Measurements from ENCODE around the gene GATD1.

GATD1 gene

GRCh38 chr11:726278-727220, 50.7 kb downstream of the GATD1 start:
- CTCF ChIA-PET, result interaction anchor here (0.6 to 2.1 kb wide), 5 partner anchors 22 to 65 kb away, joined by 3 to 8 read pairs (median 5); partner anchors contain the start of gene TMEM80
- POLR2A ChIA-PET, result interaction anchor here (1.0 to 2.5 kb wide), 2 partner anchors 20 to 23 kb away, joined by 3 to 11 read pairs; partner anchors contain the start of gene TALDO1
- TF ChIP-seq SUZ12 (IDR thresholded peaks at IDR 0.05), result no peak
- TF ChIP-seq ARNT (IDR thresholded peaks at IDR 0.05), result no peak
- no peak for TF ChIP-seq L3MBTL2 (conservative IDR thresholded peaks at IDR 0.05)
- TF ChIP-seq BHLHE40 (IDR thresholded peaks at IDR 0.05; ENCODE audit: borderline replicate concordance), result no peak
- TF ChIP-seq HDGF (IDR thresholded peaks at IDR 0.05; ENCODE audit: borderline replicate concordance), result no peak
- no peak for TF ChIP-seq LEF1 (IDR thresholded peaks at IDR 0.05; ENCODE audit: borderline replicate concordance)
- TF ChIP-seq NFRKB (IDR thresholded peaks at IDR 0.05), result no peak
- TF ChIP-seq ZNF384 (IDR thresholded peaks at IDR 0.05), result no peak
- TF ChIP-seq SP1 (IDR thresholded peaks at IDR 0.05), result no peak
- TF ChIP-seq TARDBP (IDR thresholded peaks at IDR 0.05), result no peak
- no peak for TF ChIP-seq PKNOX1 (IDR thresholded peaks at IDR 0.05)
- no peak for TF ChIP-seq CTBP1 (IDR thresholded peaks at IDR 0.05; ENCODE audit: borderline replicate concordance)
- TF ChIP-seq FOXK2 (IDR thresholded peaks at IDR 0.05), result no peak
- TF ChIP-seq ELF4 (IDR thresholded peaks at IDR 0.05), result no peak
- TF ChIP-seq FOXA1 (IDR thresholded peaks at IDR 0.05), result no peak
- TF ChIP-seq FOXM1 (IDR thresholded peaks at IDR 0.05; ENCODE audit: borderline replicate concordance), result no peak
- DNase-seq (ENCODE audit: extremely low spot score), result no peak

GRCh38 chr11:725624-726202, 51.6 kb downstream of the GATD1 start:
- POLR2A ChIA-PET, result interaction anchor here (1.0 to 2.5 kb wide), 2 partner anchors 21 to 22 kb away, joined by 3 to 11 read pairs; partner anchors contain the start of gene TALDO1
- DNase-seq (ENCODE audit: extremely low spot score), result no peak
- CTCF ChIA-PET, result no interaction called here
- TF ChIP-seq ZNF384 (IDR thresholded peaks at IDR 0.05) (no peak), BHLHE40 (IDR thresholded peaks at IDR 0.05; ENCODE audit: borderline replicate concordance) (no peak), SUZ12 (IDR thresholded peaks at IDR 0.05) (no peak), HDGF (IDR thresholded peaks at IDR 0.05; ENCODE audit: borderline replicate concordance) (no peak), LEF1 (IDR thresholded peaks at IDR 0.05; ENCODE audit: borderline replicate concordance) (no peak), FOXA1 (IDR thresholded peaks at IDR 0.05) (no peak), FOXM1 (IDR thresholded peaks at IDR 0.05; ENCODE audit: borderline replicate concordance) (no peak), PKNOX1 (IDR thresholded peaks at IDR 0.05) (no peak), CTBP1 (IDR thresholded peaks at IDR 0.05; ENCODE audit: borderline replicate concordance) (no peak), L3MBTL2 (conservative IDR thresholded peaks at IDR 0.05) (no peak), ARNT (IDR thresholded peaks at IDR 0.05) (no peak), TARDBP (IDR thresholded peaks at IDR 0.05) (no peak), ELF4 (IDR thresholded peaks at IDR 0.05) (no peak), FOXK2 (IDR thresholded peaks at IDR 0.05) (no peak), SP1 (IDR thresholded peaks at IDR 0.05) (no peak), NFRKB (IDR thresholded peaks at IDR 0.05) (no peak)

GRCh38 chr11:724778-725386, 52.4 kb downstream of the GATD1 start:
- TF ChIP-seq BHLHE40 (IDR thresholded peaks at IDR 0.05; ENCODE audit: borderline replicate concordance) (no peak), ARNT (IDR thresholded peaks at IDR 0.05) (no peak), TARDBP (IDR thresholded peaks at IDR 0.05) (no peak), SP1 (IDR thresholded peaks at IDR 0.05) (no peak), LEF1 (IDR thresholded peaks at IDR 0.05; ENCODE audit: borderline replicate concordance) (no peak), ELF4 (IDR thresholded peaks at IDR 0.05) (no peak), L3MBTL2 (conservative IDR thresholded peaks at IDR 0.05) (no peak), CTBP1 (IDR thresholded peaks at IDR 0.05; ENCODE audit: borderline replicate concordance) (no peak), FOXM1 (IDR thresholded peaks at IDR 0.05; ENCODE audit: borderline replicate concordance) (no peak), PKNOX1 (IDR thresholded peaks at IDR 0.05) (no peak), HDGF (IDR thresholded peaks at IDR 0.05; ENCODE audit: borderline replicate concordance) (no peak), NFRKB (IDR thresholded peaks at IDR 0.05) (no peak), ZNF384 (IDR thresholded peaks at IDR 0.05) (no peak), FOXA1 (IDR thresholded peaks at IDR 0.05) (no peak), FOXK2 (IDR thresholded peaks at IDR 0.05) (no peak), SUZ12 (IDR thresholded peaks at IDR 0.05) (no peak)
- no peak for DNase-seq (ENCODE audit: extremely low spot score)
- POLR2A ChIA-PET, result interaction anchor here (1.0 to 2.5 kb wide), 2 partner anchors 22 to 28 kb away, joined by 3 to 11 read pairs; partner anchors contain the start of gene TALDO1
- CTCF ChIA-PET, result interaction anchor here (0.7 kb wide), 1 partner anchor 63 kb away, joined by 3 read pairs; no protein-coding TSS in a partner anchor

- ChIA-PET CTCF (interaction anchor here (0.7 to 2.0 kb wide), 3 partner anchors 63 to 228 kb away, joined by 3 to 7 read pairs (median 3); no protein-coding TSS in a partner anchor), POLR2A (interaction anchor here (1.0 kb wide), 1 partner anchor 27 kb away, joined by 3 read pairs; no protein-coding TSS in a partner anchor)
- TF ChIP-seq L3MBTL2 (conservative IDR thresholded peaks at IDR 0.05) (no peak), ZNF384 (IDR thresholded peaks at IDR 0.05) (no peak), HDGF (IDR thresholded peaks at IDR 0.05; ENCODE audit: borderline replicate concordance) (no peak), ARNT (IDR thresholded peaks at IDR 0.05) (no peak), PKNOX1 (IDR thresholded peaks at IDR 0.05) (no peak), FOXK2 (IDR thresholded peaks at IDR 0.05) (no peak), FOXM1 (IDR thresholded peaks at IDR 0.05; ENCODE audit: borderline replicate concordance) (no peak), TARDBP (IDR thresholded peaks at IDR 0.05) (no peak), FOXA1 (IDR thresholded peaks at IDR 0.05) (no peak), CTBP1 (IDR thresholded peaks at IDR 0.05; ENCODE audit: borderline replicate concordance) (no peak), SUZ12 (IDR thresholded peaks at IDR 0.05) (no peak), ELF4 (IDR thresholded peaks at IDR 0.05) (no peak), LEF1 (IDR thresholded peaks at IDR 0.05; ENCODE audit: borderline replicate concordance) (no peak), SP1 (IDR thresholded peaks at IDR 0.05) (no peak), BHLHE40 (IDR thresholded peaks at IDR 0.05; ENCODE audit: borderline replicate concordance) (no peak), NFRKB (IDR thresholded peaks at IDR 0.05) (no peak)
- no peak for DNase-seq (ENCODE audit: extremely low spot score)
Observed at GRCh38 chr11:724049-724777, 53.1 kb downstream of the GATD1 start.
